ENCODE data around the gene KMT5C.

GRCh38 chr19:55358943-55359908 is 19.6 kb downstream of the KMT5C start:
- TF ChIP-seq CTCF (conservative IDR thresholded peaks at IDR 0.05; ENCODE audit: low read length) (no peak), EZH2phosphoT487 (IDR thresholded peaks at IDR 0.05; ENCODE audit: borderline replicate concordance, low read depth, low read length) (no peak)

All from OCI-LY7 (cell line).